ENCODE measurements around the gene DRC3.
"Not testable (repeated sequence)": the region's sequence is repeated elsewhere in the genome, so short reads cannot be mapped to it uniquely, and the experiment has no call there.

Gene DRC3

DNA sequence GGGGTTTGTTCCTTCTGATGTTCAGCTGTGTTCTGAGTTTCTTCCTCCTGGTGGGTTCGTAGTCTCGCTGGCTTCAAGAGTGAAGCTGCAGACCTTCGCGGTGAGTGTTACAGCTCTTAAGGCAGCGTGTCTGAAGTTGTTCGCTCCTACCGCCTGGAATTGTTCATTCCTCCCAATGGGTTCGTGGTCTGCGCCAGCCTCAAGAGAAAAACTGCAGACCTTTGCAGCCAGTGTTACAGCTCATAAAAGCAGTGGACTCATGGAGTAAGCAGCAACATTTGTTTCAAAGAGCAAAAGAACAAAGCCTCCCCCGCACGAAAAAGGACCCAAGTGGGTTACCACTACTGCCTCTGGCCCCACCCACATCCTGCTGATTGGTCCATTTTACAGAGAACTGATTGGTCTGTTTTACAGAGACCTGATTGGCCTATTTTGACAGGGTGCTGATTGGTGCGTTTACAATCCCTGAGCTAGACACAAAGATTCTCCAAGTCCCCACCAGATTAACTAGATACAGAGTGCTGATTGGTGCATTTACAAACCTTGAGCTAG lies 16.8 kb upstream of the DRC3 start:
- H3K36me3 ChIP-seq (ENCODE audit: control insufficient read depth, insufficient read depth, low read length); H3K9ac ChIP-seq (ENCODE audit: low read length); H3K27ac ChIP-seq (ENCODE audit: low read depth, low read length); H3K9me3 ChIP-seq (ENCODE audit: control insufficient read depth, insufficient read depth, low read depth, low read length); H3K27me3 ChIP-seq (ENCODE audit: control insufficient read depth, insufficient read depth, low read length); H3K4me3 ChIP-seq (ENCODE audit: low read depth, low read length): not testable (repeated sequence)
- H3K4me1 ChIP-seq (ENCODE audit: control insufficient read depth, insufficient read depth, low read length), result peaks cover 26% of the 10 kb centered on the region

DNA sequence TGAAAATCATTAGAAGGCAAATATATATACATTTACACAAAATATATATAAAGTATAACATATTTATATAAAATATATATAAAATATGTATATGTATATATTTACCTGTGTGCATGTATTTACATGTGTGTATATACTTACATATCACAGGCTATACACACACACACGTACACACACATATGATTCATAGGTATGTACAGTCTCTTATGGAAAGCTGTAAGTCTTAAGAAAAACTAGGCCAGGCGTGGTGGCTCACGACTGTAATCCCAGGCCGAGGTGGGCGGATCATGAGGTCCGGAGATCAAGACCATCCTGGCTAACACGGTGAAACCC lies 15.1 kb upstream of the DRC3 start:
- no peak overlapping the region for H3K27ac ChIP-seq (ENCODE audit: low read depth, low read length)
- no peak overlapping the region for H3K9ac ChIP-seq (ENCODE audit: low read length)
- no peaks in the 10 kb centered on the region for H3K9me3 ChIP-seq (ENCODE audit: control insufficient read depth, insufficient read depth, low read depth, low read length)
- H3K36me3 ChIP-seq (ENCODE audit: control insufficient read depth, insufficient read depth, low read length), result no peaks in the 10 kb centered on the region
- peaks cover 15% of the 10 kb centered on the region for H3K4me1 ChIP-seq (ENCODE audit: control insufficient read depth, insufficient read depth, low read length)
- H3K4me3 ChIP-seq (ENCODE audit: low read depth, low read length), result no peak overlapping the region
- no peaks in the 10 kb centered on the region for H3K27me3 ChIP-seq (ENCODE audit: control insufficient read depth, insufficient read depth, low read length)

DNA sequence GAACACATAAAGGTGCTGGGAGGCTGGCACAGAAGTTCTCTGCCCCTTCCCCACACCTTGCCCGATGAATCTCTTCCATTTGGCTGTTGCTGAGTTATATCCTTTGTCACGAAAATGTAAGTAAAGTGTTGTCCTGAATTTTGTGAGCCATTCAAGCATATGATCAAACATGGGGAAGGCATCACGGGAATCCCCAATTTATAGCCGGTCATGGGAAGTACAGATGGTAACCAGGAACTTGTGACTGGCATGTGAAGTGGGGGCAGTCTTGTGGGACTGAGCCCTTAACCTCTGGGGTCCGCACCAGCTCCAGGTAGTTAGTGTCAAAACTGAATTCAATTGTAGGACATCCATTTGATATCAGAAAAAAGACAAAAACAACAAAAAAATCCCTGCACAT lies 13.7 kb upstream of the DRC3 start:
- Histone ChIP-seq H3K9ac (ENCODE audit: low read length) (no peak overlapping the region), H3K4me3 (ENCODE audit: low read depth, low read length) (no peak overlapping the region), H3K36me3 (ENCODE audit: control insufficient read depth, insufficient read depth, low read length) (no peaks in the 10 kb centered on the region), H3K27me3 (ENCODE audit: control insufficient read depth, insufficient read depth, low read length) (no peaks in the 10 kb centered on the region), H3K27ac (ENCODE audit: low read depth, low read length) (no peak overlapping the region; the same call in 1 of the 2 replicates), H3K9me3 (ENCODE audit: control insufficient read depth, insufficient read depth, low read depth, low read length) (no peaks in the 10 kb centered on the region), H3K4me1 (ENCODE audit: control insufficient read depth, insufficient read depth, low read length) (peaks cover 15% of the 10 kb centered on the region)

GRCh38 chr17:17959520-17960361 lies 12.9 kb upstream of the DRC3 start:
- H3K27me3 ChIP-seq (ENCODE audit: control insufficient read depth, insufficient read depth, low read length), result no peaks in the 10 kb centered on the region
- no peaks in the 10 kb centered on the region for H3K9me3 ChIP-seq (ENCODE audit: control insufficient read depth, insufficient read depth, low read depth, low read length)
- no peak overlapping the region for H3K4me3 ChIP-seq (ENCODE audit: low read depth, low read length)
- peaks cover 15% of the 10 kb centered on the region for H3K4me1 ChIP-seq (ENCODE audit: control insufficient read depth, insufficient read depth, low read length)
- H3K27ac ChIP-seq (ENCODE audit: low read depth, low read length), result no peak overlapping the region; the same call in 1 of the 2 replicates
- H3K36me3 ChIP-seq (ENCODE audit: control insufficient read depth, insufficient read depth, low read length), result no peaks in the 10 kb centered on the region
- no peak overlapping the region for H3K9ac ChIP-seq (ENCODE audit: low read length)

GRCh38 chr17:17960500-17961030 lies 12.1 kb upstream of the DRC3 start:
- H3K27ac ChIP-seq (ENCODE audit: low read depth, low read length), result no peak overlapping the region
- H3K27me3 ChIP-seq (ENCODE audit: control insufficient read depth, insufficient read depth, low read length), result no peaks in the 10 kb centered on the region
- peaks cover 15% of the 10 kb centered on the region for H3K4me1 ChIP-seq (ENCODE audit: control insufficient read depth, insufficient read depth, low read length)
- H3K9me3 ChIP-seq (ENCODE audit: control insufficient read depth, insufficient read depth, low read depth, low read length), result no peaks in the 10 kb centered on the region
- no peak overlapping the region for H3K9ac ChIP-seq (ENCODE audit: low read length)
- H3K36me3 ChIP-seq (ENCODE audit: control insufficient read depth, insufficient read depth, low read length), result no peaks in the 10 kb centered on the region
- H3K4me3 ChIP-seq (ENCODE audit: low read depth, low read length), result no peak overlapping the region

GRCh38 chr17:17963066-17963465 lies 9.6 kb upstream of the DRC3 start:
- H3K9me3 ChIP-seq (ENCODE audit: control insufficient read depth, insufficient read depth, low read depth, low read length), result no peaks in the 10 kb centered on the region
- H3K4me3 ChIP-seq (ENCODE audit: low read depth, low read length), result no peak overlapping the region
- H3K27ac ChIP-seq (ENCODE audit: low read depth, low read length), result no peak overlapping the region
- no peaks in the 10 kb centered on the region for H3K27me3 ChIP-seq (ENCODE audit: control insufficient read depth, insufficient read depth, low read length)
- no peaks in the 10 kb centered on the region for H3K36me3 ChIP-seq (ENCODE audit: control insufficient read depth, insufficient read depth, low read length)
- no peak overlapping the region for H3K9ac ChIP-seq (ENCODE audit: low read length)
- peaks cover 15% of the 10 kb centered on the region for H3K4me1 ChIP-seq (ENCODE audit: control insufficient read depth, insufficient read depth, low read length)

DNA sequence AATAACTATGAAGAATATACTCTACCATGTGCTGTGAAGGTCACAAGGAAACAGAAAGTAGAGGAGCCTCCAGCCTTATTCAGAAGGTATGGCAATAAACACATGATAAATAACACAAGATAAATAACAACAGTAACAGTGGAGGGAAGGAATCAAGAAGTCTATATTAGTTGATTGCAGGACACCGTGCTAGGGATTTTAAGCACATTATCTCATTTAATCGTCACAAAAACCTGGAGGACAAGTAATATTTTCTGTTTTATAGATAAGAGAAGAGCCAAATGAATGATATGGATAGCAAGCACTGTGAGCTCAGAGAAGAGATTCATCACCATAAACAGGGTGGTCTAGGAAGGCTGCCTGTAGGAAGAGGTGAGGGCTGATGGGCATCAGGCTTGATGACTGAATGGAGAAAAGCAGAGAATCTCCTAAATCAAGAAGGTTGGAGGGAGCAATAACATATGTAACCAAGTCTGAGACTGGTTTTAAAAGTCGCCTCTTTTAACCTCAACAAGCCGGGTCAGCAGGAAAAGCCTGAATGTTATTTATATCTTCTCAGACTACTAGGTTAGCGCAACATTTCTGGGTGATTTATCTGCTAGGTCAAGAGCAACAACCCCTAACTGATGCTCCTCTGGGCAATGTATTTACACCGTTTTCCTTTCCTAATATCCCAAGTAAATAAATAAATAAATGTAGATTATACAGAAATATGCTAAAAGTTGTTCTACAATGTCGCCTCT lies 8.8 kb upstream of the DRC3 start:
- no peaks in the 10 kb centered on the region for H3K9me3 ChIP-seq (ENCODE audit: control insufficient read depth, insufficient read depth, low read depth, low read length)
- H3K27ac ChIP-seq (ENCODE audit: low read depth, low read length), result no peak overlapping the region
- H3K36me3 ChIP-seq (ENCODE audit: control insufficient read depth, insufficient read depth, low read length), result no peaks in the 10 kb centered on the region
- H3K4me1 ChIP-seq (ENCODE audit: control insufficient read depth, insufficient read depth, low read length), result peaks cover 8% of the 10 kb centered on the region
- H3K9ac ChIP-seq (ENCODE audit: low read length), result no peak overlapping the region
- no peaks in the 10 kb centered on the region for H3K27me3 ChIP-seq (ENCODE audit: control insufficient read depth, insufficient read depth, low read length)
- no peak overlapping the region for H3K4me3 ChIP-seq (ENCODE audit: low read depth, low read length)

- Histone ChIP-seq H3K27ac (ENCODE audit: low read depth, low read length) (no peak overlapping the region), H3K4me1 (ENCODE audit: control insufficient read depth, insufficient read depth, low read length) (no peaks in the 10 kb centered on the region), H3K4me3 (ENCODE audit: low read depth, low read length) (no peak overlapping the region), H3K27me3 (ENCODE audit: control insufficient read depth, insufficient read depth, low read length) (no peaks in the 10 kb centered on the region), H3K36me3 (ENCODE audit: control insufficient read depth, insufficient read depth, low read length) (no peaks in the 10 kb centered on the region), H3K9ac (ENCODE audit: low read length) (no peak overlapping the region), H3K9me3 (ENCODE audit: control insufficient read depth, insufficient read depth, low read depth, low read length) (no peaks in the 10 kb centered on the region)
Measured at GRCh38 chr17:17964710-17965109, 8.0 kb upstream of the DRC3 start.

DNA sequence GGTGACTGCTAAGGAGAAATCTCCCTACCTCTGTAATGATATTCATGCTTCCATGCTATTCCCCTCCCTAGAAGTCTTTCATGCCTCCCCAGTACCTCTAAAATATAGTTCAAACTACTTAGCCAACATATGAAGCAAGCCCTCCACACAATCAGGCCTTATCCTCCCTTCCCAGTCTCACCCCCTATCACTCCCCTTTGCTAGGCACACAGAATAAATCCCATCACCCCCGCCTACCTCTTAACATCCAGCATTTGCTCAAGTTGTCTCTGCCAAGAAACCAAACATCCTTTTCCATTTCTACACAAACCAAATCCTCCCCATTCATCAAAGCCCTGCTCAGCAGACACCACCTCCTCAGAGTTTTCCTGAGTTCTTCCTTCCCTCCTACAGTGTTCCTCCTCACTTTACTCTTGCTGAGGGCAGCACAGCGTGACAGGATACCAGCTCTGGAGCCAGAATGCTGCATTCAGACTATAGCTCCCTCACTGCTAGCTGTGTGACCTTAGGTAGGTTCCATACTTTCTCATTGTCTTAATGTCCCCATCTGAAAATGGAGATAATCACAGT lies 7.4 kb upstream of the DRC3 start:
- H3K4me1 ChIP-seq (ENCODE audit: control insufficient read depth, insufficient read depth, low read length), result no peaks in the 10 kb centered on the region
- no peaks in the 10 kb centered on the region for H3K27me3 ChIP-seq (ENCODE audit: control insufficient read depth, insufficient read depth, low read length)
- no peaks in the 10 kb centered on the region for H3K36me3 ChIP-seq (ENCODE audit: control insufficient read depth, insufficient read depth, low read length)
- H3K27ac ChIP-seq (ENCODE audit: low read depth, low read length), result no peak overlapping the region
- no peaks in the 10 kb centered on the region for H3K9me3 ChIP-seq (ENCODE audit: control insufficient read depth, insufficient read depth, low read depth, low read length)
- H3K4me3 ChIP-seq (ENCODE audit: low read depth, low read length), result no peak overlapping the region
- H3K9ac ChIP-seq (ENCODE audit: low read length), result no peak overlapping the region

DNA sequence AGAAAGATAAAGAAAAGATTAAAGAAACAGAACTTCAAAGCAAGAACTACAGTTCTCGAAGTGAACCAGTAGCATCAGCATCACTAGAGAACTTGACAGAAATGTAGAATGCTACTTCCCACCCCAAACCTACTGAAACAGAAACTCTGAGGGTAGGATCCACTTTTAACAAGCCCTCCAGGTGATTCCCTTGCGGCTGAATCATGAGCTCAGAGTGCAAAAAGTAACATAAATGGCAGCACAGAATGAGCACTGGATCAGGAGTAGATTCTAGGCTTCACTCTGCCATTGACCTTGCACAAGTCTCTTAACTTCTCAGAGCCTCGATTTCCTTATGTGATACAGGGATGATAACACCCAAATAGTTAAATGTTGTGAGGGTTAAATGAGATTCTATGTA lies 6.3 kb upstream of the DRC3 start:
- no peaks in the 10 kb centered on the region for H3K4me1 ChIP-seq (ENCODE audit: control insufficient read depth, insufficient read depth, low read length)
- H3K36me3 ChIP-seq (ENCODE audit: control insufficient read depth, insufficient read depth, low read length), result no peaks in the 10 kb centered on the region
- no peak overlapping the region for H3K4me3 ChIP-seq (ENCODE audit: low read depth, low read length)
- H3K27ac ChIP-seq (ENCODE audit: low read depth, low read length), result no peak overlapping the region
- H3K27me3 ChIP-seq (ENCODE audit: control insufficient read depth, insufficient read depth, low read length), result no peaks in the 10 kb centered on the region
- H3K9ac ChIP-seq (ENCODE audit: low read length), result no peak overlapping the region
- H3K9me3 ChIP-seq (ENCODE audit: control insufficient read depth, insufficient read depth, low read depth, low read length), result no peaks in the 10 kb centered on the region
